Amygdala (tissue), 56 donors: ENCODE data around the gene ADH7.
"Not testable (repeated sequence)": the region's sequence is repeated elsewhere in the genome, so short reads cannot be mapped to it uniquely, and the experiment has no call there.

Source experiments
- DNase-seq, 56 donors: peaks; one replicate each; lab custom pipeline; 2025; lab: John Stamatoyannopoulos, UW

ADH7 gene

GRCh38 chr4:99382745-99383360 is 52.3 kb downstream of the ADH7 start:
- no peak for DNase-seq

- no peak for DNase-seq
These were observed 53.5 kb downstream of the ADH7 start for GRCh38 chr4:99381588-99382175.

GRCh38 chr4:99379571-99379970 is 55.6 kb downstream of the ADH7 start:
- DNase-seq = no peak

- DNase-seq = no peak
These were observed 56.3 kb downstream of the ADH7 start for GRCh38 chr4:99378876-99379275.

- DNase-seq = not testable (repeated sequence)
These were observed 57.8 kb downstream of the ADH7 start for GRCh38 chr4:99377341-99377740.

GRCh38 chr4:99372464-99372863 is 62.7 kb downstream of the ADH7 start:
- DNase-seq = not testable (repeated sequence)

GRCh38 chr4:99367817-99368216 is 67.3 kb downstream of the ADH7 start:
- not testable (repeated sequence) for DNase-seq

GRCh38 chr4:99366491-99366890 is 68.7 kb downstream of the ADH7 start:
- no peak for DNase-seq

GRCh38 chr4:99362768-99363167 is 72.4 kb downstream of the ADH7 start:
- DNase-seq = no peak
